Neural cell (in vitro differentiated cells): ENCODE measurements around the gene RBMX.

Experiments used
- EZH2 ChIP-seq: fragments of 200-600, 300-800 bp; shearing (Covaris generic), sonication (generic); IDR thresholded peaks from 2 replicates; pipeline ENCODE4 v1.6.1; 2014; ENCODE audit warnings: antibody characterized with exemption, low read length, borderline replicate concordance, mild to moderate bottlenecking; ENCODE audit not compliant: insufficient read depth, poor library complexity, severe bottlenecking
- POLR2AphosphoS5 ChIP-seq: IDR thresholded peaks from 2 replicates; pipeline ENCODE4 v1.6.1; 2012

DNA sequence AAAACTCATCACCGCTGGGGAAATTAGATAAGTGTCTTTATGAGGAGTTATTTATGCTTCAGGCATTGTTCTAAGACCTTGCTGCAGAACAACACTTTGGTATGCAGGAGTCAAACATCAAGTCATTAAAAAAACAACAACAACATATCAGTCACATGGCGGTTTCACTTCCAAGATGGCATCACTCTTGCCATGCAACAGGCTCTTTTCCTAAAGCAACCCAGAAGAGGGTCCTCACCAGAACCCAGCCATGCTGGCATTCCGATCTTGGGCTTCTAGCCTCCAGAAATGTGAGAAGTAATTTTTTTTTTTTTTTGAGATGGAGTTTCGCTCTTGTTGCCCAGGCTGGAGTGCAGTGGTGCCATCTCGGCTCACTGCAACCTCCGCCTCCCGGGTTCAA is 8.7 kb upstream of the RBMX start:
- TF ChIP-seq POLR2AphosphoS5 (no peak), EZH2 (no peak)
